ENCODE results near the gene MFRP.

The MFRP gene

DNA sequence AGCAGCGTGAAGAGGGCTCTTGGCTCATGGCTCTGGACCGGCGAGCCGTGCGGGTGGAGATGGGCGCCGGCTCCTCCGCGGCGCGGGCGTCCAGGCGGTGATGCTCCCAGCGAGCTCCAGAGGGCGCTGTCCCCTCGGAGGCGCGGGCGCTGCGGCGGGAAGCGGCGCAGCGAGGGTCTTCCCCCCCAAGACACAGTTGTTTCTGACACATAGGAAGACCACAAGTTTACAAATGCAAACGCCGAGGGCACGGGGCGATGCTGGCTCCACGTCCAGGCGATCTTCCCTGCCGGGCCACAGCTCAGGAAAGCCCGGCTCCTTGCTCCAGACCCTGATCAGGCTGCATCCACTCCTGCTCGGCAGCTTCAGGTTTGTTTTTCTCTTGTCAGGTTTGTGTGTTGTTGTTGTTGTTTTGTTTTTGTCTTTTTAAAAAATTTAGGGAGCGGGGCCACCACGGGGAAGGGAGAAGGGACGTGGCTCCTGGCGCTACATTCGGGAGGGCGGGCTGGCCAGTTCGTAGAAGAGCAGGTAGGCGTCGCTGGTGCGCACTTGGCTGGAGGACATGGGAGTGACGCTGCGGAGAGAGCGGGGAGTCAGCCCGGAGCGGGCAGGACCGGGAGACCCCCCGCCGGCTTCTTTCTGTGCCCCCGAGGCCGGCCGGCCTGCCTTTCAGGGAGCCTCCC is 10.0 kb upstream of the MFRP start:
- DNase-seq, result no peak

DNA sequence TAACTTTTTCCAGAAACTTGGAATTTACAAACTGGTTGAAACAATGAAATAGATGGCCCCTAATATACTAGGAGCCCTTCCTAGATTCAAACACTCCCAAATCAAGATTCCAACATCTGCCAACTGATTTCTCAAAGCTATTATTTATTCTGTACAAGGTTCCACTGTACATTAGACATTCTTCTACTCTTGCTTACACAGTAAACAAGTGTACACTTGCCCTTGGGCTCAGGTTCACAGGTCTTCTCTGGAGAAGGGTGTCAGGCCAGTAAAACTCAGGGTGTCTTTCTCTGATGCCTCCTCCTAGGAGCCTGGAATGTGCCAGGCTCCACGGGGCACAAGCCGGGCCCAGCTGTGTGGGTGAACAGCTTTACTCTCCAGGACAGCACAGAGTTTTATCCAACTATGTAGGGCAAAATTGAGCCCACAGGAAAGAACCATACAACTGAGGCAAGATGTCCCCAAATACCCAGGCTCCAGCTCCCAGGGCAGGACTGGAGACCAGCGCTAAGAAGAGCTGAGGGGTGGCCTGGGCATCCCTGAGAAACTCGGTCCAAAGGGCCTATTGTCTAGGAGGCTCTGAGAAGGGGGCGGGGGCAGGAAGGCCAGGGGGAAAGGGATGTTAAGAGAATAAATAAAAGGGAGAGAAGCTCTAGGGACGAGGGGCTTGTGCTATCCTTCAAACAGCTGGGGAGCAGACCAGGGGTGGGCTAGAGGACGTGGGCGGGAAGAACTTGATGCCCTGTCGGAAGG is 8.8 kb upstream of the MFRP start:
- no peak for DNase-seq

DNA sequence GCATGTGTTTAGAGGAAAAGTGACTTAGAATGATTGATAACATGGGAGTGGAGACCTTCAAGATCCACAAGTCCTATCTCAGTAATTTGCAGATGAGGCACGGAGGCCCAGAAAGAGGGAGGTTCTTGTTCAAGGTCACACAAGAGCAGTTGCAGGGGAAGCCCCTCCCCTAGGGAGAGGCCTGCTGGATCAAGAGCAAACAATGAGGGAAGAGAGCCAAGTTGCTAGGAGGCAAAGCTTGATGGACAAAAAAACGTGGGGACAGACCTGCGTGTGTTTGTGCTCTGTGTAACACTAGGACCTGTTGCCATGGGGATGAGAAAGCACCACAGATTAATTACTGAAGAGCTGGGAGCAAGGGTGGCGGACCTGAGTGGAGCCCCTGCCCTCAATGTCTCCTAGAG is 6.4 kb upstream of the MFRP start:
- peak; percentile 87 for DNase-seq

DNA sequence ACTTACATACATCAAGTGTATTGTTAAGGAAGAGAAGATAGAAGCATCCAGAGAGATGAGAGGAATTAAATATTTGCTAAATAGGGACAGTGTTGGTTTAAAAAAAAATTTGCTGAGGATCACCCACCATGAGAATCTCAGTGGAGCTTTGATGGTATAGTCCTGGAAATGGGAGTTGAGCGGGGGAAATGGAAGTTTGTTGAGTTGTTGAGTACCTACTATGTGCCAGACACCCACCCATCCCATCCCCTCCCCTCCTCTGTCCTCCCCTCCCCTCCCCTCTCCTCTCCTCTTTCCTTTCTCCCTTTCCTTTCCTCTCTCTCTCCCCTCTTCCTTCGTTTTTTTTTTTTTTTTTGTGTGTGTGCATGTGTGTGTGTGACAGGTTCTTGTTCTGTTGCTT is 4.7 kb upstream of the MFRP start:
- no peak for DNase-seq

DNA sequence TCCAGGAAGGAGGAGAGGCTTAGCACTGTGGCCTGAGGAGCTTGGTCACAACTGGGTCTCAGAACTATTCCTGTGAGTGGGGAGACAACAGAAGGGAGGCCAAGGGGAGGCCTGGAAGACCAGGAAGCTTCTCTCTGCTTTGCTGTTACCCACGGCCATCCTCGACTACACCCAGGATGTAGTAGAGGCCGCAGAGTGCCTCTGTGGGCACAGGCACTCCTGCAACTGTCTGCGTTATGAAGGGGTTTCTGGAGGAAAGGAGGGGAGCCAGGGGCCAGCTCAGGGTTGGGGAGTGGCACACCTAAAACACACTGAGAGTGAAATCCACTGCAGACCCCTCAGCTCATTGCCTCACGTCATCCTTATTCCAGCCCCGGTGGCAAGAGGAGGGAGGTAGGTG is 3.8 kb upstream of the MFRP start:
- DNase-seq, result no peak

DNA sequence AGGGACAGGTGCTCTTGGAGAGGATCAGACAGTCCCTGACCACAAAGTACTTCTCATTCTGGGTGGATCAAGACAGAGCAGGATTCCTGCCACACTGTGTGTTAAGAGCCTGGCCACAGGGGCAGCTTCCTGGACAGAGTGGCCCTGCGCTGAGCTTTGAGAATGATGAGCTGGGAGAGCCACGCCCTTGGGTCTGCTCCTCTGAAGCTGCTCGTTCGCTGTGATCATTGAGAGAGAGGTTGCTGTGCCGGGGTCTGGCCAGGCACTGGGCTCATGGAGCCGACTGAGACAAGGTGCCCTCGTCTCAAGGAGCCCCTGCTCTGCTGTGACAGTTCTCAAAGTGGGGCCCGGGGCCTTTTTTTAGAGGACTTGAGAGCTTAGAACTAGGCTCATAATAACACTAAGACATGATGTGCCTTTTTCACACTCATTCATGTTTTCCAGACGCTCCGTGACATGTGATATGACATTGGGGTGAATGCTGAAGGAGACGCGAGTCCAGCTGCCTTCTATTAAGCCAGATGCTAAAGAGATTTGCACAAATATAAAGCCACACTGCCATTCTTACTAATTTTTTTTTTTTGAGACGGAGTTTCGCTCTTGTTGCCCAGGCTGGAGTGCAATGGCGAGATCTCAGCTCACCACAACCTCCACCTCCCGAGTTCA is 1.6 kb upstream of the MFRP start:
- DNase-seq, result no peak

DNA sequence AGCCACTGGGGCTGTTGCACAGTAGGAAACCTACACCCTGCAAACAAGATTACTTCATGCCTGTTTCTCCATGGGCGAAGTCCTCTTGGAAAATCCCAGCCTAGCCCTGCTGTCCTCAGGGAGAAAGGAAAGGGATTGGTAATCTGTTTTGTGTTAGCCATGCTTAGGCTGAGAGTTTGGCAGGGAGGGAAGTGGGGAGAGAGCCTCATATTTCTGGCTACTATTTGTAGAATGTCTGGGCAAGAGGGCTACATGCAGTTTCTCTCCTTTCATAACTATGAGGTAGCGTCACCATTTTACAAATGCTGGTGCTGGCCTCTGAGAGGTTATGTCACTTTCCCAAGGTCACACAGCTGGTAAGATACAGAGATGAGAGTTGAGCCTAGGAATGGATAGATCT is 737 bp upstream of the MFRP start:
- DNase-seq, result no peak

DNA sequence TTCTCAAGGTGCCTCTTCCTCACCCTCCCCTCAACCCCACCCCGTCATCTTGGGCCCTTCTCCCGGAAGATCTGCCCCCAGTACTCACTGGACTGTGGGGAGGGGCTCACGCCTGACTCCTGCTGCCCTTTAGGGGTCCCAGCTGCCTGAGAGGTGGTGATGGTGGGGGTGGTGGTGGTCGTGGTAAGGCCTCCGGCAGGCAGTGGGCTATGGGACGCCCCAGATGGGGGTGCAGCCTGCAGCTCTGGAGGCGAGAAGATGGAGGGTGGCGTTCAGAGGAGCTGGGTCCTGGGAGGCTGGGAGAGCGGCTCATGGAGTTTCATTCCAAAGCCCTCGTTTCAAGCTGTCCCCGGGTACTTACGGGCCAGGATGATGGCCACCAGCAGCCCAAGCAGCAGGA is 820 bp downstream of the MFRP start:
- DNase-seq, result no peak

DNA sequence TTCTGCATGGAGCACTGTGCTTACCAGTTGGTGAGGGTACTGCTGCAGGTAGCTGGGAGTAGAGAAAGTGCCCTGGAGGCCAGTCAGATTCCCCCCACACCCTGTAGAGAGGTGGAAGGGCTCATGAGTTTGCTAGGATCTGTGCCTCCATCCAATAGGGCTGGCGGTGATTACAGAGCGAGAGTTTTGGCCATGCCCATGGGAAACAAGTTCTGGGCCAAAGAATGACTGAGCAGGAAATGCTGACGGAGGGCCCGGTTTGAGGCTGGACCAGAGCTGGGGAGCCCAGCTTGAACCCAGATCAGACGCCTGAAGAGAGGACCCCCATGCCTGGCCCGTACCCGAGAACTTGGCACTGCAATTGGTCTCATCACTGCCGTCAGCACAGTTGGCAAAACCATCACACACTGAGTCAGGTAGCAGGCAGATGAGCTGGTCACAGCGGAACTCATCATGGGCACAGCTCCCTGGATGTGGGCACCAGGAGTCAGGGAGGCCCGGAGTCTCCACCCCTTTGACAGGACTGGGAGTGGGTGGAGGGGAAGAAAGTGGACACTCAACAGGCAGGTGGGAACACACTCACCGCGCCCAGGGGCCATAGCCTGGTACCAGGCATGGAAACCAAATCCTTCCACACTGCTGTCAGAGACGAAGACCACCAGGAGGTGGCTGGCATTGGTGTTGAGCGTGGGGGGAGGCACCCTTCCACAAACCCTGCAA is 2.1 kb downstream of the MFRP start:
- DNase-seq, result no peak

DNA sequence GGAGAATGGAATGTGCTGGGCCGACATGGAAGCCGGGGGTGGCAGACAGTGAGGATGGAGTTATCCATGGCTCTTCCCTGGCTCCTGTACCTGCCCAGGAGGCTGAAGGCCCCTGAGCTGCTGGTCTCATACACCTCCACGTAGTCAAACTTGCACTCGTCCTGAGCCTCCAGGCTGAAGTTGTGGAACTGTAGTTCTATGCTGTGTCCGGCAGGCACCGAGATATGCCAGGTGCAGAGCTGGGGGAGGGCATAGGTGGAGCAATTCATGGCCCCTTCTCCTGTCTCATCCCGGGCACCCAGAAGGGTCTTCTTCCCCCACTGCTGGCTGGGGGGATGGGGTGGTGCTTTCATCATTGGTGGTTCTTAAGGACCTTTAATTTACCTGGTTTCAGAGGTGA is 2.8 kb downstream of the MFRP start:
- DNase-seq, result no peak

DNA sequence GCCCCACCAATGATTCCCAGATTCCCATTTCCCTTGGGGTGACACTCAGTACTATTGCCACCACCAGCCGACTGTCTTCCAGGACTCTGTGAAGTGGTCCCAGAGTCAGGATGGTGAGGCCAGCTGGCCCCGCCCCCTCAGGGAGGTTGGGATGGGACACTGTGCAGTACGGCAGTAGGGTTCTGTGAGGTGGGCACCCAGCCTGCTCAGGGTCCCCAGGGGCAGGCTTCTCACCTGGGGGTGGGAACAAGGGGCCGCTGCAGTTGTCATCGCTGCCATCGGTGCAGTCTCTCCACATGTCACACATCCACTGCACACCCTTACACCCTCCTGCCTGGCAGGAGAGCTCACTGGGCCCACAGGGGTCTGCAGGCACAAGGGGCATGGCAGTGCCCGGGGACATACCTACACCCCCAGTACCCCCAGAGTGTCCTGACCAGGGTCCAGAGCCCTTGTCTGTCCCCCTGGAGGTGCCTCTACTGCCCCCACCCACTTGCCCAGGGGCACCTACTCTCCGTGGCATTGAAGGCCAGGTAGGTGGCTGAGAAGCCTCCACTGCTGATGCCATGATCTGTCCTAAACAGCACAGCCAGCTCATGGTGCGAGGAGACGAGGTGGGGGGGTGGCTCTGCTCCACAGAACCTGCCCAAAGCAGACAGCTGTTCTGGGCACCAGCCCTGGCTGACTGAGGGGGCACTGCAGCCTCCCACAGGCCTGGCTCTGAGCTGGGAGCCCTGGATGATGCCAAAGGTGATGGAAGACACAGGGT is 4.0 kb downstream of the MFRP start:
- no peak for DNase-seq

DNA sequence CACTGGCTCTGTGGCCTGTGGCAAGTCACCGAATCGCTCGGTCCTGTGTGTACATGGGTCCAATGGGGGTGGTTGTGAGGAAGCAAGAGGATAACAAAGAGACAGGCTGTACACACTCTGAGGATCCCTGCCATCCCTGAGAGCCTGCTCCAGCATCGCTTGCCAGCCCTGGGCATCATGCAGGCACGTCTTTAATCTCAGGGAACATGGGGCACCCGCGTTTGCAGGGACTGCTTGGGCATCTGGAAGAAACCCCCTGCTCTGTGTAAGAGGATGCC is 4.5 kb downstream of the MFRP start:
- no peak for DNase-seq

DNA sequence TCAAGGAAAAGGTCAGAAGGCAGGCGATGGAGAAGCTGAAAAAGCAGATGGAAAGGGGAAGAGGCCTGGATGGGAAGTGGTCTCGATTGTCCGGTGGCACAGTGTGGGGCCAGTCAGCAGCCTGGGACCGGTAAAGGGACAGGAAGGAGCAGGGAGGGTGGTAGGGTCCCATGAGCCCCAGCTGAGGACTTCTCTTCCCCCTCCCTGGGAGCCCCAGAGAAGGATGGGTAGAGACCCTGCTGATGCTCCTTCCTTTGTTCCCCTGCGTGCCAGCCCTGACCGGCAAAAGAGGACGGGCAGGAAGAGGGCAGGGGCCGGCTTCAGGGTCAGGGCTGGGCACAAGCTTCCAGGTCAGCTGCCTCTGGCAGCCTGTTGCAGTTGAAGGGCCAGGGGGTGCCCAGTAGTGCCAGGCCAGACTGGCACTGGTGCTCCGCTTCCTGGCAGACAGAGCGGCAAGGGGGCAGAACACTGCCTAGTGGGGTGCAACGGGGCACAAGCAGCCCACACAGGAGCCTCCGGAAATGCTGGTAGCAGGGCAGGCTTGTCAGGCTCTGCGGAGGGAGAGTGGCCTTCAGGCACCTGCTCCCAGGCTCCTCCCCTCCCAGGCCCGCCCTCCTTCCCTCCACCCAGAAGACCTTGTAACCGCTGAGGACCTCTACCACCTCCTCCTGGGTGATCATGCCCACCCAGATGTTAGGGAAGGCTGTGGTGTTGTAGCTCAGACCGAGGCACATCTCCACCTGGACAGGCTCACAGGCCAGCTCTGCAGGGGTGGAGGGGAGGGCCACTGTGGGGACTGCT is 5.1 kb downstream of the MFRP start:
- no peak for DNase-seq

DNA sequence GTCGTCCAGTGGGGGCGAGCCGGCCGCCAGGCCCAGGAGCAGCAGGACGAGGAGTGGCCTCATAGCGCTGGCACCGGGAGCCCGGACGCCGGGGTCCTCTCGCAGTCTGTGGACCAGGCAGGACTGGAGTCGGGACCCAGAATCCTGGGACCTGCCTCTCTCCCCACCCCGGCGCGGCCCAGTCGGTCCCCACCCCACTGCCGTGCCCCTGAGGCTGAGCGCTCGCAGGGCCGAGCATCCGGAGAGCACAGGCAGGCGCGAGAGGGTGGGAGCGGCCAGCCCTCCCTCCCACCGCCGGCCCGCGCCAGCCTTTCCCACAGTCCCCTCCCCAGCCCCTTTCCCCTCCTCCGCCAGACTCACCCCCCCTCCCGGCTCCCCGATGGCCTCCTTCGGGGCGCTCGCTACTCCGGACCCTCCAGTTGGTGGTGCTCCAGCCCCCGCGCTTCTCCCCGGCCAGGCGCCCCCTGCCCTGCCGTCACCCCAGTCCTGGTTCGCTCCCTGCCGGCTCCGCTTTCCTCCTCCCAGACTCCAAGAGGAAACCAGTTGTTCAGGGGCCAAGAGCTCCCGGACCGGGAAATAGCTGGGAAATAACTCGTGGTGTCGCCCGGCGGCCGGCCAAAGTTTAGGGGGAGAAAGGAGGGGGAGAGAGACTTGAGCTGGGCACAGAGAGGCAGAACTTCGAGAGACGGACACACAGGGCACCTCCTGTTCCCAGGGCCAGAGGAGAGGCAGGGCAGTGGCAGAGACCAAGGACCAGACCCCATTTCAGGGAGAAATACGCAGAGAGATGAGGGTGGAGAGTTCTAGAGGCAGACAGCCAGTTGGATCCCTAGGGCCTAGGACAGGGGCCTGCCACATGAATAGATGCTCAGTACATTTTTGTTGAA is 5.9 kb downstream of the MFRP start, which contains the start of gene C1QTNF5:
TSS of gene C1QTNF5 (minus strand) at position 549 of the 887 bp plus-strand sequence. CDS start at position 63, 486 bp downstream.
- DNase-seq, result no peak

DNA sequence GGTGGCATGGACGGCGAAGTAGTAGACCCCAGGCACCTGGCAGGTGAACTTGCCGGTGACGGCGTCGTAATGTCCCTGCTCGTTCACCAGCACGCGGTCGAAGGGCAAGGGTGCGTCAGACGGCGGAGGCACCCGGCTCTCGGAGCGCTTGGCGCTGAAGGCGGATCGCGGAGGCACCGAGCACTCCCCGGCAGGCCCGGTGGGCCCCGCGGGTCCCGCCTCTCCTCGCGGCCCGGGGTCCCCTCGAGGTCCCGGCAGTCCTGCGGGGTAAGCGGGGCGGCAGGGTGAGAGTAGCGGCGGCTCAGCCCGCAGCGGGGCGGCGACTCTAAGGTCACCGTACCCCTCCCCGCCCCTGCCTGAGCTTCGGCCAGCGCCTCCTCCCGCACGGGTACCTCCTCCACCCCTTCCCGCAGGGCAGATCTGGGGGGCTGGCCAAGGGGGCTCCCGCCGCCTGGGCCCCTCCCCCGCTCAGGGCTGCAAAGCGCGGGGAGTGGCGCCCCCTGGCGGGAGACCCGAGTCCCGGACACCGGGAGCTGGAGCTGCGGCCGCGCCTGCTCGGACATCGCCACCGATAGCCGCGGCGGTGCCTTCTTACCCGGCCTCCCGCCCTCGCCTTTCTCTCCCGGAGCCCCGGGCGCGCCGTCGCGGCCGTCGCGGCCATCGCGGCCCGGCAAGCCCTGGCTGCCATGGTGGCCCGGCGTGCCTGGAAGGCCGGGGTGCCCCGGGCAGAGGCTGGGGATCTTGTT is 6.7 kb downstream of the MFRP start:
- peak; percentile 45 for DNase-seq

DNA sequence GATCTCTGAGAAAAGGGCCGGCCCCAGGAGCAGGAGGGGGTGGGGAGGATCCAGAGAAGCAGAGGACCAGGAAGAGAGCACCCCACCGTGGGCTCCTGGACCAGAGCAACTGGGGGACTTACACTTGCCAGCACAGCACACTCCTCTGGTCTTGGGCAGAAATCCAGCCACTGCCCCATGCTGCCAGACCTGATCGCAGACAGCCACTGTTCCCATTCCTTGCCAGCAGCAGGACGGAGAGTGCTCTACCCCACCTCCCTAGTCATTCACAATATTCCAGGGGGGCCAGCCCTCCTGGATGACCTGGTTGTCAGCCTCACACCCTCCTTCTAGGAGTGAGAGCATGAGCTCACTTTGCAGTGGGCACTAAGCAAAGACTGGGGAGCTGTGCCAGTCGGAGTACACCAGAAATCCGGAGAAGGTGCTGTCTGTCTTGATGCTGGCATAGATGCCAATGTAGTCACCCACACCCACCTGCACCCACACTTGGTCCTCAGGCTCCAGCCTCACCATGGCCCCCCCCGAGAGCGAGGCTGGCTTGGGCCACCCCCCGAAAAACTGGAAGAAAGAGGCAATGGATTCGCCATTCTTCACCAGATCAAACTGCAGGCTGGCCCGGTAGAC is 7.4 kb downstream of the MFRP start:
- no peak for DNase-seq

DNA sequence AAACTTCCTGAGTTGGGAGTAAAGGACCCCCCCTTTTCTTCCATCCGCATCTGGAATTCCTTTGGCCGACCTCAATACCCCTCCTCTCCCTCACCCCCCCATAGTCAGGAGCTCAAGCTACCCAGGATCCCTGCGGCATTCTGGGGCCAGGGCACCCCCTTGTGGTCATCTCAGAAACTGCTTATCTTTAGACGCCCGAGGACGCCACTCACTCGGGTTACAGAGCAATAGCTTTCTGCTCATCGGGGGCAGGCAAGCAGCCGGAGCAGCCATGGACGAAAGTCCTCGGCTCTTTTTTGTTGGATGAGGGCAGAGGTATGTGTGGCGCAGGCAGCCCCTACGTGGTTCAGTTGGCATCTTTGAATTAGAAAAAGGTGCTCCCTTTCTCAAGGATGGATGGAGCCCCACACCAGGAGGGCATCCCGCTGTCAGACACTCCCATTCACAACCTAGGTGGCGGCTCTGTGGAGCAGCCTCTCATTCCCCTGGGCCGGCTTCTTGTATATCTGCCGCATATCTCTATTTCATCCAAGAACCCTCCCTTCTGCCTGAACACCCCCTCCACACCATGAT is 8.1 kb downstream of the MFRP start:
- peak; percentile 49 for DNase-seq

DNA sequence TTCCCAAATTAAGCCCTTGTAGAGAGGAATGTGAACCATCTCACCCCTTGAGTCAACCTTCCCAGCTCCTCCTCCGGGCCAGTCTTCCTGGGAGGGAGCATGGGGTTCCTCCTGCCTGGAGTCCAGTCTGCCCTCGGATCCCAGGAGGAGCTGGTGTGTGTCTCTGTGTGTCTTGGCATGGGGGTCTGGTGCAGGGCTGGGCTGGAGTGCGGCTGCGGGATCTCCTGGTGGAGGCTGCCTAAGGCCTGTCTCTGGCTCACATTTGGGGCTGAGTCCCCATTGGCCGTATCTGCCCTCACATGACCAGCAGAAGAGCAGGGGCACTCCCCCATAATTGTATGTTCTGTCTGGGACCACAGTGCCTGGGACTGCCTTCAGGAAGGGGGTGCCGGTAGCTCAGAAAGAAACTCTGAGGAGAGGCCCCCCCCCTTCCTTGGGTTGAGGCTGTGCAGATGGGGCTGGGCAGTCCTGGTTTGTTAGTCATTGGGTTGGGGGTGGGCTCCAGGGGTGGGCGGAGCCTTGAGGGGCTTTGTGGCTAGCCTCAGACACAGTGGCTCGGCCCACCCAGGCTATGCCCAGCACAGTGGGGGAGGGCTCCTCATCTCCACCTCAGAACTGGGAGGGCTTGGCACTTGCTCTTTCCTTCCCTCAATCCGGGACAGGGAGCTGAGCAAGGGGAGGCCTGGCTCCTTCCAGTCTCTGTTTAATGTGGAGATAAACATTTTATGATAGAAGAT is 8.8 kb downstream of the MFRP start:
- DNase-seq, result no peak

Data from NCI-H774 (cell line).